ENCODE results near the gene CACNG5. TPM values are rescaled to one million over a fixed set of nuclear protein-coding genes. Genes with fewer than 3 reads are reported as not detected.

Gene CACNG5
- total and polyA plus RNA-seq, 2 experiments from 2014 or later = 1.8 to 3.3 TPM

DNA sequence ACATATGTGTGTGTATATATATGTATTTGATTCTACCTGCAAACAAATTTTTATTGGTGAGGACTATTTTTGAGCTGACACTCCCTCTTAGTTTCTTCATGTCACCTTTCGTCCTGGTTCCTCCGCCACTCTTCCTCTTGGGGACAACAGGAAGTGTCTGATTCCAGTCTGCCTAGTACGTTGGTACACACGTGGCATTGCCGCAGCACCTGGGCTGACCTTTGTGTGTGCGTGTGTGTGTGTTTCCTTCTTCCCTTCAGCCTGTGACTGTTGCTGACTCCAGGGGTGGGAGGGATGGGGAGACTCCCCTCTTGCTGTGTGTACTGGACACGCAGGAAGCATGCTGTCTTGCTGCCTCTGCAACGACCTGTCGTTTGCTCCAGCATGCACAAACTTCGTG, 29.4 kb upstream of the CACNG5 start (continued):
- TF ChIP-seq, protein P1, sequence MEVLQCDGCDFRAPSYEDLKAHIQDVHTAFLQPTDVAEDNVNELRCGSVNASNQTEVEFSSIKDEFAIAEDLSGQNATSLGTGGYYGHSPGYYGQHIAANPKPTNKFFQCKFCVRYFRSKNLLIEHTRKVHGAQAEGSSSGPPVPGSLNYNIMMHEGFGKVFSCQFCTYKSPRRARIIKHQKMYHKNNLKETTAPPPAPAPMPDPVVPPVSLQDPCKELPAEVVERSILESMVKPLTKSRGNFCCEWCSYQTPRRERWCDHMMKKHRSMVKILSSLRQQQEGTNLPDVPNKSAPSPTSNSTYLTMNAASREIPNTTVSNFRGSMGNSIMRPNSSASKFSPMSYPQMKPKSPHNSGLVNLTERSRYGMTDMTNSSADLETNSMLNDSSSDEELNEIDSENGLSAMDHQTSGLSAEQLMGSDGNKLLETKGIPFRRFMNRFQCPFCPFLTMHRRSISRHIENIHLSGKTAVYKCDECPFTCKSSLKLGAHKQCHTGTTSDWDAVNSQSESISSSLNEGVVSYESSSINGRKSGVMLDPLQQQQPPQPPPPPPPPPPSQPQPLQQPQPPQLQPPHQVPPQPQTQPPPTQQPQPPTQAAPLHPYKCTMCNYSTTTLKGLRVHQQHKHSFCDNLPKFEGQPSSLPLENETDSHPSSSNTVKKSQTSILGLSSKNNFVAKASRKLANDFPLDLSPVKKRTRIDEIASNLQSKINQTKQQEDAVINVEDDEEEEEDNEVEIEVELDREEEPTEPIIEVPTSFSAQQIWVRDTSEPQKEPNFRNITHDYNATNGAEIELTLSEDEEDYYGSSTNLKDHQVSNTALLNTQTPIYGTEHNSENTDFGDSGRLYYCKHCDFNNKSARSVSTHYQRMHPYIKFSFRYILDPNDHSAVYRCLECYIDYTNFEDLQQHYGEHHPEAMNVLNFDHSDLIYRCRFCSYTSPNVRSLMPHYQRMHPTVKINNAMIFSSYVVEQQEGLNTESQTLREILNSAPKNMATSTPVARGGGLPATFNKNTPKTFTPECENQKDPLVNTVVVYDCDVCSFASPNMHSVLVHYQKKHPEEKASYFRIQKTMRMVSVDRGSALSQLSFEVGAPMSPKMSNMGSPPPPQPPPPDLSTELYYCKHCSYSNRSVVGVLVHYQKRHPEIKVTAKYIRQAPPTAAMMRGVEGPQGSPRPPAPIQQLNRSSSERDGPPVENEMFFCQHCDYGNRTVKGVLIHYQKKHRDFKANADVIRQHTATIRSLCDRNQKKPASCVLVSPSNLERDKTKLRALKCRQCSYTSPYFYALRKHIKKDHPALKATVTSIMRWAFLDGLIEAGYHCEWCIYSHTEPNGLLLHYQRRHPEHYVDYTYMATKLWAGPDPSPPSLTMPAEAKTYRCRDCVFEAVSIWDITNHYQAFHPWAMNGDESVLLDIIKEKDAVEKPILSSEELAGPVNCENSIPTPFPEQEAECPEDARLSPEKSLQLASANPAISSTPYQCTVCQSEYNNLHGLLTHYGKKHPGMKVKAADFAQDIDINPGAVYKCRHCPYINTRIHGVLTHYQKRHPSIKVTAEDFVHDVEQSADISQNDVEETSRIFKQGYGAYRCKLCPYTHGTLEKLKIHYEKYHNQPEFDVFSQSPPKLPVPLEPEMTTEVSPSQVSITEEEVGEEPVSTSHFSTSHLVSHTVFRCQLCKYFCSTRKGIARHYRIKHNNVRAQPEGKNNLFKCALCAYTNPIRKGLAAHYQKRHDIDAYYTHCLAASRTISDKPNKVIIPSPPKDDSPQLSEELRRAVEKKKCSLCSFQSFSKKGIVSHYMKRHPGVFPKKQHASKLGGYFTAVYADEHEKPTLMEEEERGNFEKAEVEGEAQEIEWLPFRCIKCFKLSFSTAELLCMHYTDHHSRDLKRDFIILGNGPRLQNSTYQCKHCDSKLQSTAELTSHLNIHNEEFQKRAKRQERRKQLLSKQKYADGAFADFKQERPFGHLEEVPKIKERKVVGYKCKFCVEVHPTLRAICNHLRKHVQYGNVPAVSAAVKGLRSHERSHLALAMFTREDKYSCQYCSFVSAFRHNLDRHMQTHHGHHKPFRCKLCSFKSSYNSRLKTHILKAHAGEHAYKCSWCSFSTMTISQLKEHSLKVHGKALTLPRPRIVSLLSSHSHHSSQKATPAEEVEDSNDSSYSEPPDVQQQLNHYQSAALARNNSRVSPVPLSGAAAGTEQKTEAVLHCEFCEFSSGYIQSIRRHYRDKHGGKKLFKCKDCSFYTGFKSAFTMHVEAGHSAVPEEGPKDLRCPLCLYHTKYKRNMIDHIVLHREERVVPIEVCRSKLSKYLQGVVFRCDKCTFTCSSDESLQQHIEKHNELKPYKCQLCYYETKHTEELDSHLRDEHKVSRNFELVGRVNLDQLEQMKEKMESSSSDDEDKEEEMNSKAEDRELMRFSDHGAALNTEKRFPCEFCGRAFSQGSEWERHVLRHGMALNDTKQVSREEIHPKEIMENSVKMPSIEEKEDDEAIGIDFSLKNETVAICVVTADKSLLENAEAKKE (CRISPR knock-in tag; IDR thresholded peaks at IDR 0.05) = no peak
- TF ChIP-seq, protein P2, sequence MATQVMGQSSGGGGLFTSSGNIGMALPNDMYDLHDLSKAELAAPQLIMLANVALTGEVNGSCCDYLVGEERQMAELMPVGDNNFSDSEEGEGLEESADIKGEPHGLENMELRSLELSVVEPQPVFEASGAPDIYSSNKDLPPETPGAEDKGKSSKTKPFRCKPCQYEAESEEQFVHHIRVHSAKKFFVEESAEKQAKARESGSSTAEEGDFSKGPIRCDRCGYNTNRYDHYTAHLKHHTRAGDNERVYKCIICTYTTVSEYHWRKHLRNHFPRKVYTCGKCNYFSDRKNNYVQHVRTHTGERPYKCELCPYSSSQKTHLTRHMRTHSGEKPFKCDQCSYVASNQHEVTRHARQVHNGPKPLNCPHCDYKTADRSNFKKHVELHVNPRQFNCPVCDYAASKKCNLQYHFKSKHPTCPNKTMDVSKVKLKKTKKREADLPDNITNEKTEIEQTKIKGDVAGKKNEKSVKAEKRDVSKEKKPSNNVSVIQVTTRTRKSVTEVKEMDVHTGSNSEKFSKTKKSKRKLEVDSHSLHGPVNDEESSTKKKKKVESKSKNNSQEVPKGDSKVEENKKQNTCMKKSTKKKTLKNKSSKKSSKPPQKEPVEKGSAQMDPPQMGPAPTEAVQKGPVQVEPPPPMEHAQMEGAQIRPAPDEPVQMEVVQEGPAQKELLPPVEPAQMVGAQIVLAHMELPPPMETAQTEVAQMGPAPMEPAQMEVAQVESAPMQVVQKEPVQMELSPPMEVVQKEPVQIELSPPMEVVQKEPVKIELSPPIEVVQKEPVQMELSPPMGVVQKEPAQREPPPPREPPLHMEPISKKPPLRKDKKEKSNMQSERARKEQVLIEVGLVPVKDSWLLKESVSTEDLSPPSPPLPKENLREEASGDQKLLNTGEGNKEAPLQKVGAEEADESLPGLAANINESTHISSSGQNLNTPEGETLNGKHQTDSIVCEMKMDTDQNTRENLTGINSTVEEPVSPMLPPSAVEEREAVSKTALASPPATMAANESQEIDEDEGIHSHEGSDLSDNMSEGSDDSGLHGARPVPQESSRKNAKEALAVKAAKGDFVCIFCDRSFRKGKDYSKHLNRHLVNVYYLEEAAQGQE (IDR thresholded peaks at IDR 0.05; ENCODE audit: unreplicated experiment) = no peak
- no peak for TF ChIP-seq ZNF331 (CRISPR knock-in tag; IDR thresholded peaks at IDR 0.05; ENCODE audit: low read depth)

DNA sequence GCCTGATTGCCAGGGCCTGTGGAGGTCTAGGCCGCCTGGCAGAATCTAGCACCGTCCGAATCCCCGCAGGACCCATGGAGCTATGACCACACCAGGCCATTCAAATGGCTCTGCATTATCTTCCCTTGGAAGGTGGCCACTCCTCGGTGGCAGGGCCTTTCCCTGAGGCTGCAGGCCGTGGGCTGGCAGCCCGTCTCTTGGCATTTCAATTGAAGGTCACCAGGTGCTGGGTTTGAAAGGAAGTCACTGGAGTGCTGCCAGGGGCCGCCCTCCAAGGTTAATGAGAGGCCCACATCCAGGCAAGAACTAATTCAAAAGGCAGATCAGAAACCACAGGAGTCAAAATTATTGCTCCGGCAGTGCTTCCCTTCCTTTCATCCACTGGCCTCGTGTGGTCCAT, 27.7 kb upstream of the CACNG5 start:
- ATAC-seq (no peak), DNase-seq (ENCODE audit: low spot score) (no peak)
- Histone ChIP-seq H4K20me1 (replicated peaks; ENCODE audit: insufficient read depth) (no peaks in the 10 kb centered on the region), H2AFZ (no peak overlapping the region), H3K27me3 (ENCODE audit: insufficient read depth) (no peaks in the 10 kb centered on the region), H3K4me1 (ENCODE audit: insufficient read depth) (peaks cover 22% of the 10 kb centered on the region), H3F3A (replicated peaks; ENCODE audit: low read depth) (no peaks in the 10 kb centered on the region), H3K36me3 (ENCODE audit: insufficient read depth) (no peaks in the 10 kb centered on the region), H3K9me2 (ENCODE audit: insufficient read depth) (no peaks in the 10 kb centered on the region), H3K4me3 (no peak overlapping the region), H3K4me2 (no peak overlapping the region), H3K79me2 (replicated peaks; ENCODE audit: insufficient read depth) (no peaks in the 10 kb centered on the region), H3K27ac (ENCODE audit: low read depth) (no peak overlapping the region)
- Mint-ChIP-seq H3K36me3 (ENCODE audit: low read depth) (no peaks in the 10 kb centered on the region), H3K4me1 (peaks cover 31% of the 10 kb centered on the region), H3K9me3 (no peaks in the 10 kb centered on the region; the same call in 2 of the 3 replicates), H3K27me3 (ENCODE audit: insufficient read depth, low read depth, poor library complexity) (peaks cover 4% of the 10 kb centered on the region), H3K27ac (no peak overlapping the region), H3K4me3 (no peak overlapping the region)
- TF ChIP-seq NANOG (IDR thresholded peaks at IDR 0.05; ENCODE audit: borderline replicate concordance) (no peak), JUNB (IDR thresholded peaks at IDR 0.05; ENCODE audit: unreplicated experiment) (no peak)
- TF ChIP-seq, protein P3, sequence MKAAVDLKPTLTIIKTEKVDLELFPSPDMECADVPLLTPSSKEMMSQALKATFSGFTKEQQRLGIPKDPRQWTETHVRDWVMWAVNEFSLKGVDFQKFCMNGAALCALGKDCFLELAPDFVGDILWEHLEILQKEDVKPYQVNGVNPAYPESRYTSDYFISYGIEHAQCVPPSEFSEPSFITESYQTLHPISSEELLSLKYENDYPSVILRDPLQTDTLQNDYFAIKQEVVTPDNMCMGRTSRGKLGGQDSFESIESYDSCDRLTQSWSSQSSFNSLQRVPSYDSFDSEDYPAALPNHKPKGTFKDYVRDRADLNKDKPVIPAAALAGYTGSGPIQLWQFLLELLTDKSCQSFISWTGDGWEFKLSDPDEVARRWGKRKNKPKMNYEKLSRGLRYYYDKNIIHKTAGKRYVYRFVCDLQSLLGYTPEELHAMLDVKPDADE (IDR thresholded peaks at IDR 0.05) = no peak

All from GM23338 (cell line).